ENCODE measurements around the gene ESPN. TPM values are rescaled to one million over a fixed set of nuclear protein-coding genes. Genes with fewer than 3 reads are reported as not detected.

ESPN gene
- total and polyA plus RNA-seq, 2 of the 8 experiments (the other 6 are each of a cell fraction or from before 2014, with no cell fraction given), result 5.2 to 16.3 TPM

DNA sequence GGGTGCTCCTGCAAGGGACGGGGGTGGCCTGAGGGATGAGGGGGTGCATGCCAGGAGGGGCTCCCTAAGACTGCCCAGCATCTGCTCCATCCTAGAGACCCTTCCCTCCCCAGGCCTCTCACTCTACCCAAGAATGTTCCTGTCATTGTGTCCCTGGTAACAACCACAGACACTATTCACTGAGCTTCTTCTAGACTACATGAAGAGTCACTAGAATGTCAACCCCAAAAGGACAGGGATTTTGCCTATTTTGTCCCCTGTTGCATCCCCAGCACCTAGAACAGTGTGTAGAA lies 38.5 kb downstream of the ESPN start:
- Histone ChIP-seq H3K4me3 (ENCODE audit: extremely low read depth in 1 of 4, insufficient read depth in 2 of 4, low read depth in 3 of 4, low read length in 4 of 4) (no peak overlapping the region), H3K9ac (replicated peaks in 1 of 4; ENCODE audit: extremely low read depth in 1 of 4, low read depth in 3 of 4, low read length in 3 of 4) (no peak overlapping the region), H4K8ac (ENCODE audit: extremely low read depth, insufficient read depth, low read length) (no peak overlapping the region), H3K23ac (ENCODE audit: insufficient read length) (no peak overlapping the region), H3K23me2 (ENCODE audit: low read depth, low read length) (no peaks in the 10 kb centered on the region; the same call in 1 of the 2 replicates), H2AK5ac (ENCODE audit: low read depth, low read length) (no peak overlapping the region), H3K27me3 (replicated peaks in 1 of 4; ENCODE audit: control insufficient read depth in 3 of 4, extremely low read depth in 1 of 4, insufficient read depth in 3 of 4, low read length in 3 of 4) (peaks cover 0 to 7% (median 4%) of the 10 kb centered on the region in 4 experiments; a peak in 3 of 7 replicates), H2BK120ac (replicated peaks; ENCODE audit: low read depth, low read length) (no peak overlapping the region), H4K5ac (ENCODE audit: insufficient read length, low read depth, low read length) (no peak overlapping the region), H3K56ac (replicated peaks; ENCODE audit: insufficient read length, low read depth, low read length) (no peak overlapping the region), H2BK20ac (ENCODE audit: low read length) (no peak overlapping the region), H4K91ac (replicated peaks; ENCODE audit: insufficient read length, low read length) (no peak overlapping the region), H2BK5ac (ENCODE audit: low read depth, low read length) (no peak overlapping the region), H3K4ac (replicated peaks; ENCODE audit: insufficient read length, low read depth, low read length) (no peak overlapping the region), H2BK12ac (ENCODE audit: low read depth, low read length) (no peak overlapping the region), H2BK15ac (ENCODE audit: low read length) (no peak overlapping the region), H3K27ac (ENCODE audit: low read depth, low read length) (no peak overlapping the region), H3K79me1 (ENCODE audit: low read depth, low read length) (no peaks in the 10 kb centered on the region), H4K20me1 (replicated peaks in 1 of 2; ENCODE audit: control insufficient read depth in 1 of 2, insufficient read depth in 2 of 2, low read length in 2 of 2) (no peaks in the 10 kb centered on the region), H3K36me3 (ENCODE audit: control insufficient read depth in 2 of 4, insufficient read depth in 4 of 4, low read length in 3 of 4) (peaks cover 0 to 11% (median 3%) of the 10 kb centered on the region in 4 experiments; a peak in 2 of 8 replicates), H3K18ac (ENCODE audit: extremely low read depth, low read length) (no peak overlapping the region), H2AFZ (ENCODE audit: low read length) (no peak overlapping the region), H3K14ac (ENCODE audit: insufficient read length) (no peak overlapping the region), H3K79me2 (ENCODE audit: control insufficient read depth in 1 of 2, insufficient read depth in 2 of 2, low read length in 2 of 2) (no peaks in the 10 kb centered on the region), H3K4me1 (replicated peaks in 1 of 4; ENCODE audit: control insufficient read depth in 3 of 4, insufficient read depth in 4 of 4, low read length in 3 of 4) (peaks cover 0 to 20% (median 14%) of the 10 kb centered on the region in 4 experiments; a peak in 5 of 7 replicates), H3K4me2 (ENCODE audit: insufficient read depth in 1 of 2, low read depth in 2 of 2, low read length in 2 of 2) (no peak overlapping the region), H3K9me3 (ENCODE audit: insufficient read depth in 2 of 2, low read depth in 1 of 2, low read length in 1 of 2) (no peaks in the 10 kb centered on the region)
- POLR2A ChIA-PET (ENCODE audit: partially characterized antibody), result interaction anchor here (1.1 to 2.8 kb wide), 7 partner anchors 9 to 30 kb away, joined by 3 to 13 read pairs (median 3); no protein-coding TSS in a partner anchor
- DNase-seq (ENCODE audit: low read depth in 1 of 2, low spot score in 2 of 2), result no peak
- no peak for FAIRE-seq
- TF ChIP-seq JUND (IDR thresholded peaks at IDR 0.05; ENCODE audit: low read length) (no peak), KDM4A (IDR thresholded peaks at IDR 0.05; ENCODE audit: low read depth, low read length, severe bottlenecking) (no peak), FOSL1 (IDR thresholded peaks at IDR 0.05; ENCODE audit: insufficient read depth, low read depth, low read length) (no peak), NANOG (IDR thresholded peaks at IDR 0.05; ENCODE audit: insufficient read depth, low read depth, low read length, poor library complexity, severe bottlenecking) (no peak)
- TF ChIP-seq, protein P1, sequence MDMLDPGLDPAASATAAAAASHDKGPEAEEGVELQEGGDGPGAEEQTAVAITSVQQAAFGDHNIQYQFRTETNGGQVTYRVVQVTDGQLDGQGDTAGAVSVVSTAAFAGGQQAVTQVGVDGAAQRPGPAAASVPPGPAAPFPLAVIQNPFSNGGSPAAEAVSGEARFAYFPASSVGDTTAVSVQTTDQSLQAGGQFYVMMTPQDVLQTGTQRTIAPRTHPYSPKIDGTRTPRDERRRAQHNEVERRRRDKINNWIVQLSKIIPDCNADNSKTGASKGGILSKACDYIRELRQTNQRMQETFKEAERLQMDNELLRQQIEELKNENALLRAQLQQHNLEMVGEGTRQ (IDR thresholded peaks at IDR 0.05; ENCODE audit: low read length), result no peak
- TF ChIP-seq, protein P2, sequence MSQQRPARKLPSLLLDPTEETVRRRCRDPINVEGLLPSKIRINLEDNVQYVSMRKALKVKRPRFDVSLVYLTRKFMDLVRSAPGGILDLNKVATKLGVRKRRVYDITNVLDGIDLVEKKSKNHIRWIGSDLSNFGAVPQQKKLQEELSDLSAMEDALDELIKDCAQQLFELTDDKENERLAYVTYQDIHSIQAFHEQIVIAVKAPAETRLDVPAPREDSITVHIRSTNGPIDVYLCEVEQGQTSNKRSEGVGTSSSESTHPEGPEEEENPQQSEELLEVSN (IDR thresholded peaks at IDR 0.05), result no peak
- WGBS, 2 experiments (ENCODE audit: extremely low coverage in 1 of 2, insufficient coverage in 1 of 2, insufficient read length in 1 of 2, insufficient replicate concordance in 2 of 2, low coverage in 1 of 2, low lambda C conversion rate in 2 of 2, missing lambda C conversion rate in 1 of 2), result 73% methylated on average over 1 of the region's 1 CpG; no CpG with 5 or more reads in 1 of the 2 experiments
- CTCF ChIA-PET (ENCODE audit: partially characterized antibody), result interaction anchor here (1.1 to 6.1 kb wide), 16 partner anchors 8 to 61 kb away, joined by 3 to 31 read pairs (median 6); partner anchors contain the start of gene PLEKHG5

Data from H1 (cell line).